ENCODE data around the gene PIP4K2B.

PIP4K2B gene

GRCh38 chr17:38773258-38773657 is 26.1 kb downstream of the PIP4K2B start:
- Histone ChIP-seq H3K36me3 (ENCODE audit: insufficient read depth, low read depth, low read length) (peaks cover 93% of the 10 kb centered on the region), H3K9ac (ENCODE audit: low read depth, low read length) (no peak overlapping the region), H3K4me3 (ENCODE audit: low read length) (no peak overlapping the region), H3K27ac (ENCODE audit: low read length) (no peak overlapping the region), H3K9me3 (ENCODE audit: insufficient read depth, low read depth, low read length) (no peaks in the 10 kb centered on the region), H3K27me3 (ENCODE audit: insufficient read depth, low read length) (no peaks in the 10 kb centered on the region), H3K4me1 (ENCODE audit: insufficient read depth, low read length) (no peaks in the 10 kb centered on the region)

GRCh38 chr17:38768417-38768816 is 30.9 kb downstream of the PIP4K2B start:
- peaks cover 94% of the 10 kb centered on the region for H3K36me3 ChIP-seq (ENCODE audit: insufficient read depth, low read depth, low read length)
- H3K4me1 ChIP-seq (ENCODE audit: insufficient read depth, low read length), result no peaks in the 10 kb centered on the region
- H3K27me3 ChIP-seq (ENCODE audit: insufficient read depth, low read length), result no peaks in the 10 kb centered on the region
- H3K9ac ChIP-seq (ENCODE audit: low read depth, low read length), result no peak overlapping the region; the same call in 1 of the 2 replicates
- no peak overlapping the region for H3K27ac ChIP-seq (ENCODE audit: low read length)
- H3K9me3 ChIP-seq (ENCODE audit: insufficient read depth, low read depth, low read length), result no peaks in the 10 kb centered on the region
- H3K4me3 ChIP-seq (ENCODE audit: low read length), result no peak overlapping the region

GRCh38 chr17:38766341-38766740 is 33.0 kb downstream of the PIP4K2B start:
- peaks cover 89% of the 10 kb centered on the region for H3K36me3 ChIP-seq (ENCODE audit: insufficient read depth, low read depth, low read length)

GRCh38 chr17:38762231-38762630 is 37.1 kb downstream of the PIP4K2B start:
- H3K27ac ChIP-seq (ENCODE audit: low read length), result no peak overlapping the region
- peaks cover 82% of the 10 kb centered on the region for H3K36me3 ChIP-seq (ENCODE audit: insufficient read depth, low read depth, low read length)
- H3K27me3 ChIP-seq (ENCODE audit: insufficient read depth, low read length), result no peaks in the 10 kb centered on the region
- H3K9me3 ChIP-seq (ENCODE audit: insufficient read depth, low read depth, low read length), result no peaks in the 10 kb centered on the region
- no peaks in the 10 kb centered on the region for H3K4me1 ChIP-seq (ENCODE audit: insufficient read depth, low read length)
- H3K9ac ChIP-seq (ENCODE audit: low read depth, low read length), result no peak overlapping the region
- no peak overlapping the region for H3K4me3 ChIP-seq (ENCODE audit: low read length)

More at GRCh38 chr17:38766341-38766740, 33.0 kb downstream of the PIP4K2B start:
- Histone ChIP-seq H3K9me3 (ENCODE audit: insufficient read depth, low read depth, low read length) (no peaks in the 10 kb centered on the region), H3K9ac (ENCODE audit: low read depth, low read length) (no peak overlapping the region), H3K4me3 (ENCODE audit: low read length) (no peak overlapping the region), H3K4me1 (ENCODE audit: insufficient read depth, low read length) (no peaks in the 10 kb centered on the region), H3K27me3 (ENCODE audit: insufficient read depth, low read length) (no peaks in the 10 kb centered on the region), H3K27ac (ENCODE audit: low read length) (no peak overlapping the region)

GRCh38 chr17:38761612-38762011 is 37.7 kb downstream of the PIP4K2B start:
- Histone ChIP-seq H3K9ac (ENCODE audit: low read depth, low read length) (no peak overlapping the region), H3K4me3 (ENCODE audit: low read length) (no peak overlapping the region), H3K27me3 (ENCODE audit: insufficient read depth, low read length) (no peaks in the 10 kb centered on the region), H3K27ac (ENCODE audit: low read length) (no peak overlapping the region), H3K4me1 (ENCODE audit: insufficient read depth, low read length) (no peaks in the 10 kb centered on the region), H3K36me3 (ENCODE audit: insufficient read depth, low read depth, low read length) (peaks cover 81% of the 10 kb centered on the region), H3K9me3 (ENCODE audit: insufficient read depth, low read depth, low read length) (no peaks in the 10 kb centered on the region)

GRCh38 chr17:38753071-38753506 is 46.3 kb downstream of the PIP4K2B start:
- no peaks in the 10 kb centered on the region for H3K9me3 ChIP-seq (ENCODE audit: insufficient read depth, low read depth, low read length)
- peak overlapping the region; percentile 81; the same call in 1 of the 2 replicates for H3K9ac ChIP-seq (ENCODE audit: low read depth, low read length)
- peak overlapping the region; percentile 91 for H3K4me3 ChIP-seq (ENCODE audit: low read length)
- H3K4me1 ChIP-seq (ENCODE audit: insufficient read depth, low read length), result 0 out of 2 replicates have a peak, but pooled peaks cover 3% of the 10 kb centered on the region
- H3K27ac ChIP-seq (ENCODE audit: low read length), result peak overlapping the region; percentile 1
- H3K36me3 ChIP-seq (ENCODE audit: insufficient read depth, low read depth, low read length), result peaks cover 36% of the 10 kb centered on the region
- peaks cover 17% of the 10 kb centered on the region; the same call in 1 of the 2 replicates for H3K27me3 ChIP-seq (ENCODE audit: insufficient read depth, low read length)

GRCh38 chr17:38752308-38753070 is 46.9 kb downstream of the PIP4K2B start, which contains the start of gene PSMB3:
TSS of gene PSMB3 (plus strand) at chr17:38752741. CDS start at chr17:38752827, 86 bp downstream.
- 0 out of 2 replicates have a peak, but pooled peaks cover 3% of the 10 kb centered on the region for H3K4me1 ChIP-seq (ENCODE audit: insufficient read depth, low read length)
- peaks cover 31% of the 10 kb centered on the region for H3K36me3 ChIP-seq (ENCODE audit: insufficient read depth, low read depth, low read length)
- H3K27ac ChIP-seq (ENCODE audit: low read length), result peak within 1 kb of the TSS; percentile 64
- peak within 1 kb of the TSS; percentile 91 for H3K4me3 ChIP-seq (ENCODE audit: low read length)
- H3K27me3 ChIP-seq (ENCODE audit: insufficient read depth, low read length), result peaks cover 17% of the 10 kb centered on the region; the same call in 1 of the 2 replicates
- H3K9me3 ChIP-seq (ENCODE audit: insufficient read depth, low read depth, low read length), result no peaks in the 10 kb centered on the region
- peak within 1 kb of the TSS; percentile 95 for H3K9ac ChIP-seq (ENCODE audit: low read depth, low read length)

GRCh38 chr17:38751808-38752307 is 47.5 kb downstream of the PIP4K2B start:
- Histone ChIP-seq H3K9ac (ENCODE audit: low read depth, low read length) (peak overlapping the region; percentile 95), H3K4me1 (ENCODE audit: insufficient read depth, low read length) (peaks cover 3% of the 10 kb centered on the region; the same call in 1 of the 2 replicates), H3K4me3 (ENCODE audit: low read length) (peak overlapping the region; percentile 91), H3K36me3 (ENCODE audit: insufficient read depth, low read depth, low read length) (peaks cover 27% of the 10 kb centered on the region), H3K9me3 (ENCODE audit: insufficient read depth, low read depth, low read length) (no peaks in the 10 kb centered on the region), H3K27ac (ENCODE audit: low read length) (peak overlapping the region; percentile 64), H3K27me3 (ENCODE audit: insufficient read depth, low read length) (peaks cover 17% of the 10 kb centered on the region; the same call in 1 of the 2 replicates)

GRCh38 chr17:38751144-38751807 is 48.1 kb downstream of the PIP4K2B start:
- H3K9ac ChIP-seq (ENCODE audit: low read depth, low read length), result peak overlapping the region; percentile 48; the same call in 1 of the 2 replicates

GRCh38 chr17:38750312-38751121 is 48.8 kb downstream of the PIP4K2B start:
- Histone ChIP-seq H3K9me3 (ENCODE audit: insufficient read depth, low read depth, low read length) (no peaks in the 10 kb centered on the region), H3K4me1 (ENCODE audit: insufficient read depth, low read length) (peaks cover 16% of the 10 kb centered on the region; the same call in 1 of the 2 replicates), H3K4me3 (ENCODE audit: low read length) (peak overlapping the region; percentile 91), H3K27me3 (ENCODE audit: insufficient read depth, low read length) (peaks cover 17% of the 10 kb centered on the region; the same call in 1 of the 2 replicates), H3K36me3 (ENCODE audit: insufficient read depth, low read depth, low read length) (peaks cover 15% of the 10 kb centered on the region; the same call in 1 of the 2 replicates), H3K9ac (ENCODE audit: low read depth, low read length) (peak overlapping the region; percentile 84; the same call in 1 of the 2 replicates), H3K27ac (ENCODE audit: low read length) (no peak overlapping the region)

More at GRCh38 chr17:38751144-38751807, 48.1 kb downstream of the PIP4K2B start:
- H3K4me1 ChIP-seq (ENCODE audit: insufficient read depth, low read length), result peaks cover 9% of the 10 kb centered on the region; the same call in 1 of the 2 replicates
- no peak overlapping the region for H3K27ac ChIP-seq (ENCODE audit: low read length)
- no peaks in the 10 kb centered on the region for H3K9me3 ChIP-seq (ENCODE audit: insufficient read depth, low read depth, low read length)
- H3K4me3 ChIP-seq (ENCODE audit: low read length), result peak overlapping the region; percentile 91
- H3K36me3 ChIP-seq (ENCODE audit: insufficient read depth, low read depth, low read length), result peaks cover 22% of the 10 kb centered on the region
- H3K27me3 ChIP-seq (ENCODE audit: insufficient read depth, low read length), result peaks cover 17% of the 10 kb centered on the region; the same call in 1 of the 2 replicates

GRCh38 chr17:38750044-38750311 is 49.4 kb downstream of the PIP4K2B start:
- peak overlapping the region; percentile 91 for H3K4me3 ChIP-seq (ENCODE audit: low read length)
- no peaks in the 10 kb centered on the region for H3K9me3 ChIP-seq (ENCODE audit: insufficient read depth, low read depth, low read length)
- no peak overlapping the region for H3K27ac ChIP-seq (ENCODE audit: low read length)
- H3K27me3 ChIP-seq (ENCODE audit: insufficient read depth, low read length), result peaks cover 17% of the 10 kb centered on the region; the same call in 1 of the 2 replicates
- peak overlapping the region; percentile 84; the same call in 1 of the 2 replicates for H3K9ac ChIP-seq (ENCODE audit: low read depth, low read length)
- peaks cover 16% of the 10 kb centered on the region; the same call in 1 of the 2 replicates for H3K4me1 ChIP-seq (ENCODE audit: insufficient read depth, low read length)
- peaks cover 13% of the 10 kb centered on the region; the same call in 1 of the 2 replicates for H3K36me3 ChIP-seq (ENCODE audit: insufficient read depth, low read depth, low read length)

All from iPS-20b (cell line).